Measurements from ENCODE around the gene KIAA0930. TPM values are rescaled to one million over a fixed set of nuclear protein-coding genes. Genes with fewer than 3 reads are reported as not detected.

KIAA0930 gene
- total and polyA plus RNA-seq, 4 experiments from 2014 or later = 1.2 to 36.7 (median 14.8) TPM

DNA sequence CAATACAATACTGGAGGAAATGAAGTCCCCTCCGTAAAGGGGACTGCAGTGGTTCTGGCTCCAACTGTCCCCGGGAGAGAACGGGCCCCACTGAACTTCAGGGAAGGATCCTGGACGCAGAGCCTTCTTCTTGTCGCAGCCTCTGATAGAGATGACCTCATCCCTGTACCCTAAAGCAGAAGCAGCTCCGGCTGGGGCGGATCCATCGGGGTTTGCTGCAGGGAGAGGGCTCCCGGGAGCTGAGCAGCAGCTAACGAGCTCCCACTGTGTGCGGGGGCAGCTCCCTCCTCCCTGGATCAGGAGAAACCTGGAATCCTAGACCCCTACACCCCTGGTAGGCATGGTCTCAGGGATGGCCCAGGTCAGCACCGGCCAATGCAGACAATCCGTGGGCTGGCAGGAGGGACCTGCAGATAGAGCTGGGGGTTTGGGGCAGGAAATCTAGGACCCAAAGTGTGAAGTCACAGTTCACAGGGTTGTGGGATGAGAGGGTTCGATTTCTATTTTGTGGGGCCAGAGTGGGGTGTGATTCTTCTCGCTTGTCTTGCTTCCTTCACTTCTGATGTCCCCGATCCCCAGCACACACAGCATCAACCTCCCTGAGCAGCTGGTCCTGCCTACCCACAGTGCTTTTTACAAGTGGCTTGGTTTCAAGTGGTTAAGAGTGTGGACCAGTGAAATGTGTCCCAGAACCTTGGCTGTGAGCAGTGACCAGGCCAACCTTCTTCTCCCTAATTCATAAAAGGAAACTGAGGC lies 12.9 kb downstream of the KIAA0930 start:
- no peak for DNase-seq
- POLR2A ChIA-PET (ENCODE audit: partially characterized antibody) = no interaction called here
- no peaks in the 10 kb centered on the region for H3K27me3 Mint-ChIP-seq

DNA sequence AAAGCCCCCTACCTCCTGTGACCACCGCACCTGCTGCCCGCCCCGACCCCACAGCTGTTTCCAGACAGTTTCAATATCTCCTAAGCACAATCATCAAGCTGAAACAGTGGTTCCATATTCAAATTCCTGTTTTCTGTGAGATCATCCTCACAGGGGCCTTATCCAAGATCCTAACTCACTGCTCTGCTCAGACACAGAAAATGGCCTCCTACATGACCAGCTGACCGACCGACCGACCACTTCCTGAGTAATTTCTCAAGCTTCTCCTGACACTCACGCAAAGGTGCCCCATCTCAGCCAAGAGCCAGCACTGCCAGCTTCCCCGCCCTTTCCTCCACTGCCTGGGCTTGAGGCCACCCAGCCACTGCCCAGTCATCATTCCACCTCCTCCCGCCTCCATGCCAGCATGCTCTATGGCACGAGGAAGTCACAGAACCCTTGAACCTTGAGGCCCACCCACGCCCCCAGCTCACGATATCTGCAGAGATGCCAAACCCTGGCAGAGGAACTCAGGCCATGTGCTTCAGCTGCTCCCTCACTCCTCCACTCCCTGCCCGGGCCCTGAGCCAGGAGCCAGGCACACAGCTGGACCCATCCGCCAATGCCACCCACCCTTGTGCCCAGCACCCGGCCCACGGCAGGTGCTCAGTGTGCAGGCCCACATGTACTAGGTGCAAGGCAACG lies 14.0 kb downstream of the KIAA0930 start:
- Histone ChIP-seq H3K27ac (ENCODE audit: low read depth, low read length) (no peak overlapping the region), H3K9me3 (ENCODE audit: control insufficient read depth in 1 of 2, low read length in 2 of 2) (no peaks in the 10 kb centered on the region), H3K36me3 (ENCODE audit: insufficient read depth, low read length) (no peaks in the 10 kb centered on the region), H3K4me1 (ENCODE audit: insufficient read depth, low read length) (no peaks in the 10 kb centered on the region), H3K27me3 (ENCODE audit: insufficient read depth, low read length) (no peaks in the 10 kb centered on the region), H3K4me3 (ENCODE audit: low read length in 2 of 2) (no peak overlapping the region)
- CTCF ChIA-PET (ENCODE audit: partially characterized antibody) = no interaction called here
- POLR2A ChIA-PET (ENCODE audit: partially characterized antibody) = no interaction called here
- H3K4me3 Mint-ChIP-seq = no peak overlapping the region
- H3K9me3 Mint-ChIP-seq = no peaks in the 10 kb centered on the region
- peaks cover 5 to 25% (median 13%) of the 10 kb centered on the region in 4 donors for H3K4me1 Mint-ChIP-seq
- peak overlapping the region in 1 of 7 donors; percentile 27 for H3K27ac Mint-ChIP-seq
- H3K36me3 Mint-ChIP-seq = peaks cover 3 to 4% of the 10 kb centered on the region in 2 donors
- H3K27me3 Mint-ChIP-seq = no peaks in the 10 kb centered on the region
- DNase-seq = no peak
- intact Hi-C loops (cut with micrococcal nuclease) = no loop called here

More for the DNA sequence above, 12.9 kb downstream of the KIAA0930 start:
- no peak overlapping the region for H3K4me3 Mint-ChIP-seq
- CTCF ChIA-PET (ENCODE audit: partially characterized antibody) = interaction anchor here (1.2 kb wide), 1 partner anchor 20 kb away, joined by 3 read pairs; no protein-coding TSS in a partner anchor
- peaks cover 3 to 4% of the 10 kb centered on the region in 2 donors for H3K36me3 Mint-ChIP-seq
- no peaks in the 10 kb centered on the region for H3K9me3 Mint-ChIP-seq
- Histone ChIP-seq H3K4me3 (ENCODE audit: low read length in 2 of 2) (no peak overlapping the region), H3K36me3 (ENCODE audit: insufficient read depth, low read length) (no peaks in the 10 kb centered on the region), H3K4me1 (ENCODE audit: insufficient read depth, low read length) (no peaks in the 10 kb centered on the region), H3K27me3 (ENCODE audit: insufficient read depth, low read length) (no peaks in the 10 kb centered on the region), H3K9me3 (ENCODE audit: control insufficient read depth in 1 of 2, low read length in 2 of 2) (no peaks in the 10 kb centered on the region), H3K27ac (ENCODE audit: low read depth, low read length) (no peak overlapping the region)
- no peak overlapping the region for H3K27ac Mint-ChIP-seq
- intact Hi-C loops (cut with micrococcal nuclease) = no loop called here
- H3K4me1 Mint-ChIP-seq = peaks cover 2 to 25% (median 10%) of the 10 kb centered on the region in 4 donors

DNA sequence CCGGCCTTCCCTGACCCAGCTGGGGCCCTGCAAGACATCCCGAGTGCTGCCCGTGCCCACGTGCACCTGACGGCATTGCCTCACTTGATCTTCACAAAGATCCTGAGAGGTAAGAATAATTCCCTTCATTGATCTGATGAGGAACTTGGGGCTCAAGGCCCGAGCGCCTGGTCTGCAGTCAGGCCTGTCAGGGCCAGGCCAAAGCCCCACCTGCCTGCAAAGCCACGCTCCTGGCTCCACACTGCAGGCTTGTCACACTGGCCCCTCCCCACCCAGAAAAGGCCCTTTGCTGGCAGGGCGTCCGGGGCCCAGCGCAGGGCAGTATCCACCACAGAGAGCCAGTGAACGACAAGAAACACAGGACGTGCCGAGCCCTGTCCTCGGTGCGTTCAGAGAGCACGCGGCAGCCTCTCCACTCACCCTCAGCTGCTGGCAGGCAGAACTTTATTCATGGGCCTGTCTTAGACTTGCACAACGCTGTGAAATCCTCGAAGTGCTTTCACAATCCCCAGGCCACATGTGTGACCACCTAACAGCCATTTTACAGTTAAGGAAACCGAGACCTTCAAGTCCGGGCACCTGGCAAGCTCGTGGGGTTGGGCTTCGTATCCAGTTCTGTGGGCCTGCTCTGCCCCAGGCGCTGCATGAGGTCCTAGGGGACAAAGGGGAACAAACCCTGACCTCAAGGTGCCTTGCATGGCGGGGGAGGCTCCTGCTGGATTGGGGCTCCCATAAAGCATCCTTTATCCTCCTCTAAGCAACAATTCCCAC lies 14.8 kb downstream of the KIAA0930 start:
- Mint-ChIP-seq H3K4me3 (no peak overlapping the region), H3K4me1 (peaks cover 4 to 21% (median 13%) of the 10 kb centered on the region in 4 donors), H3K27ac (no peak overlapping the region), H3K36me3 (peaks cover 0 to 3% of the 10 kb centered on the region in 2 donors), H3K27me3 (no peaks in the 10 kb centered on the region), H3K9me3 (no peaks in the 10 kb centered on the region)
- Histone ChIP-seq H3K9me3 (ENCODE audit: control insufficient read depth in 1 of 2, low read length in 2 of 2) (no peaks in the 10 kb centered on the region), H3K36me3 (ENCODE audit: insufficient read depth, low read length) (no peaks in the 10 kb centered on the region), H3K27ac (ENCODE audit: low read depth, low read length) (no peak overlapping the region), H3K4me3 (ENCODE audit: low read length in 2 of 2) (no peak overlapping the region), H3K27me3 (ENCODE audit: insufficient read depth, low read length) (no peaks in the 10 kb centered on the region), H3K4me1 (ENCODE audit: insufficient read depth, low read length) (no peaks in the 10 kb centered on the region)
- ChIA-PET POLR2A (ENCODE audit: partially characterized antibody) (no interaction called here), CTCF (ENCODE audit: partially characterized antibody) (no interaction called here)
- DNase-seq = no peak
- intact Hi-C loops (cut with micrococcal nuclease) = no loop called here

DNA sequence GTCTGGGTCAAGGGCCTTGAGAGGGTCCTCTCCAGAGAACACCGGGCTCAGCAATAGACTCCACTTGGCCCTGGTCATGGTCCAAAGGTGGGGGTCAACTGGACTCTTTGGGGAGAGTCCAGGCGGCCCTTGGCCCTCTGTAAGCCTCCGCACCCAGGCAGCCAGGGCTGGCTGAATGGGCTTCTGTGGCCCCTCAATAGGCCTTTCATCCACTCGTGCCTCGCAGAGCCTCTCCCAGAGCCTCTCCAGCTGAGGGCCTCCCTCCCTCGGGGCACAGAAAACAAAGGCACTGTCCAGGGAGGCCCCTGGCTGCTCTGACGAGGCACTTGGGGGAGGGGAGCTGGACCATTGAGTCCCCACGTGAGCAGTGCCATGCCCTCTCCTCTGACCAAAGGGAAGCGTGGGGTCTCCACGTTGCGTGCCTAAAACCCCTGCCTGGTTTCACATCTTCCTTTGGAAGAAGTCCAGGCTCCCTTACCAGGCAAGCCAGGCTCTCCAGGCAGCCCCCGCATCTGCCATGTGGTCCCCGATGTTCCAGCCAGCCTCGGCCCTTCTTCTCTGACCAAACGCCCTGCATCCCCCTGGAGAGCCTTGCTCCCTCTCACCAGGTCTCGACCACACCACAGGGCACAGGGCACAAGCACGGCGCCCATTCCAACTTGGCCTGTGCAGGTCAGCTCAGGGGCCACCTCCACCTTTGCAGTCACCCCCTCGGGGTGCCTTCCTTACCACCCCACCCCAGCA lies 15.5 kb downstream of the KIAA0930 start:
- POLR2A ChIA-PET (ENCODE audit: partially characterized antibody) = no interaction called here

DNA sequence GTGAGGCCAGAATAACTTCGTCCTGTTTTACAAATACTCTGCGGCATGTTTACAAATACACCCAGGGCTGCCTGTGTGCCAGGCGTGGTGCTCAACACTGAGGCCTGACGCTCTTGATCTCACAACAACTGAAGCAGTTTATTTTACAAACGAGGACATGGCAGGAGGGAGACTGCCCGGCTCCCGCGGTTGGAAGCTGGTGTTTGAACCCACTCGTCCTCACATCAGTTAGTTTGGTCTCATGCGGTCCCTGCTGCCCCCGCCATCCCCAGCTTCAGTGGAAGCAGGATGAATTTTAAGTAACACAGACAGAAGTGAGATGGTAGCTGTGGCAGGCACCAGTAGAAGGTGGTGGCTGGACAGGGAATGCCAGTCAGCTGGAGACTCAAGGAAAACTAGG lies 16.4 kb downstream of the KIAA0930 start:
- H3K27me3 Mint-ChIP-seq = no peaks in the 10 kb centered on the region
- H3K36me3 ChIP-seq (ENCODE audit: insufficient read depth, low read length) = no peaks in the 10 kb centered on the region
- no peaks in the 10 kb centered on the region for H3K9me3 ChIP-seq (ENCODE audit: control insufficient read depth in 1 of 2, low read length in 2 of 2)
- ChIA-PET POLR2A (ENCODE audit: partially characterized antibody) (no interaction called here), CTCF (ENCODE audit: partially characterized antibody) (no interaction called here)
- H3K4me3 ChIP-seq (ENCODE audit: low read length in 2 of 2) = no peak overlapping the region
- H3K4me3 Mint-ChIP-seq = no peak overlapping the region
- peaks cover 0 to 3% of the 10 kb centered on the region in 2 donors for H3K36me3 Mint-ChIP-seq
- H3K4me1 Mint-ChIP-seq = peaks cover 6 to 21% (median 13%) of the 10 kb centered on the region in 4 donors
- no peak overlapping the region for H3K27ac ChIP-seq (ENCODE audit: low read depth, low read length)
- H3K27ac Mint-ChIP-seq = peak overlapping the region in 1 of 7 donors; percentile 58
- no peaks in the 10 kb centered on the region for H3K27me3 ChIP-seq (ENCODE audit: insufficient read depth, low read length)
- H3K9me3 Mint-ChIP-seq = no peaks in the 10 kb centered on the region
- DNase-seq = no peak
- intact Hi-C loops (cut with micrococcal nuclease) = no loop called here
- peaks cover under 1% of the 10 kb centered on the region for H3K4me1 ChIP-seq (ENCODE audit: insufficient read depth, low read length)

More for the DNA sequence above, 15.5 kb downstream of the KIAA0930 start:
- Histone ChIP-seq H3K27me3 (ENCODE audit: insufficient read depth, low read length) (no peaks in the 10 kb centered on the region), H3K9me3 (ENCODE audit: control insufficient read depth in 1 of 2, low read length in 2 of 2) (no peaks in the 10 kb centered on the region), H3K36me3 (ENCODE audit: insufficient read depth, low read length) (no peaks in the 10 kb centered on the region), H3K4me3 (ENCODE audit: low read length in 2 of 2) (no peak overlapping the region), H3K27ac (ENCODE audit: low read depth, low read length) (no peak overlapping the region), H3K4me1 (ENCODE audit: insufficient read depth, low read length) (no peaks in the 10 kb centered on the region)
- Mint-ChIP-seq H3K27me3 (no peaks in the 10 kb centered on the region), H3K36me3 (peaks cover 0 to 3% of the 10 kb centered on the region in 2 donors), H3K27ac (no peak overlapping the region), H3K4me3 (no peak overlapping the region), H3K4me1 (peaks cover 5 to 21% (median 13%) of the 10 kb centered on the region in 4 donors), H3K9me3 (no peaks in the 10 kb centered on the region)
- DNase-seq = no peak
- intact Hi-C loops (cut with micrococcal nuclease) = no loop called here
- CTCF ChIA-PET (ENCODE audit: partially characterized antibody) = no interaction called here

DNA sequence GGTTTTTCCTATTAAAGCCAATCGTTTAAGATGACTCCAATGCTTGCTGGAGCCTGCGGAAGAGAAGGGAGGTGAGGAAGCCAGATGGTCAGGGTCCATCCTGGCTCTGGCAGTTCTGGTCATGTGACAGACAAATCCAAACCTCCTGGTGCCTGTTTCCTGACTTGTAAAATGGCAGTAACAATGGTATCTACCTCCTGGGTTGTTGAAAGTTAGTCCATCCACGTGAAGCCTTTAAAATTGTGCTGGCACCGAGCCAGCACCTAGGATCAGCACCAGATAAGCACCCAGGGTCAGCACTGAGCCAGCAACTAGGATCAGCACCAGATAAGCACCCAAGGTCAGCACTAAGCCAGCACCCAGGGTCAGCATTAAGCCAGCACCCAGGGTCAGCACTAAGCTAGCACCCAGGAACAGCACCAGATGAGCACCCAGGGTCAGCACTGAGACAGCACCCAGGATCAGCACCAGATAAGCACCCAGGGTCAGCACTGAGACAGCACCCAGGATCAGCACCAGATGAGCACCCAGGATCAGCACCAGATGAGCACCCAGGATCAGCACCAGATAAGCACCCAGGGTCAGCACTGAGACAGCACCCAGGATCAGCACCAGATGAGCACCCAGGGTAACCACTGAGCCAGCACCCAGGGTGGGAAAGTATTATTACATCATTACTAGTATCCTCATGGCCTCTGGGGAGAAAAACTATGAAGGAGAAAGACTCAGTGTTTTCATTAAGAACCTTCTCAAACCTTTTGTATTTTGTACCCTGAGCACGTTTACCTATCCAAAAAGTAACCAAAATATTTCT lies 17.2 kb downstream of the KIAA0930 start:
- ChIA-PET POLR2A (ENCODE audit: partially characterized antibody) (no interaction called here), CTCF (ENCODE audit: partially characterized antibody) (no interaction called here)
- peaks cover 11 to 21% (median 16%) of the 10 kb centered on the region in 4 donors for H3K4me1 Mint-ChIP-seq
- no peaks in the 10 kb centered on the region for H3K9me3 Mint-ChIP-seq
- H3K27me3 Mint-ChIP-seq = no peaks in the 10 kb centered on the region
- Histone ChIP-seq H3K27me3 (ENCODE audit: insufficient read depth, low read length) (no peaks in the 10 kb centered on the region), H3K4me1 (ENCODE audit: insufficient read depth, low read length) (peaks cover 4% of the 10 kb centered on the region), H3K27ac (ENCODE audit: low read depth, low read length) (no peak overlapping the region), H3K9me3 (ENCODE audit: control insufficient read depth in 1 of 2, low read length in 2 of 2) (no peaks in the 10 kb centered on the region), H3K36me3 (ENCODE audit: insufficient read depth, low read length) (no peaks in the 10 kb centered on the region), H3K4me3 (ENCODE audit: low read length in 2 of 2) (no peak overlapping the region)
- peaks cover 0 to 3% of the 10 kb centered on the region in 2 donors for H3K36me3 Mint-ChIP-seq
- H3K4me3 Mint-ChIP-seq = peak overlapping the region in 1 of 8 donors; percentile 31
- intact Hi-C loops (cut with micrococcal nuclease) = no loop called here
- DNase-seq = no peak
- H3K27ac Mint-ChIP-seq = peak overlapping the region in 2 of 7 donors; percentile 37 to 52

Data from CD4-positive, alpha-beta memory T cell (primary cell).